ENCODE measurements around the gene TCFL5. TPM values are rescaled to one million over a fixed set of nuclear protein-coding genes. Genes with fewer than 3 reads are reported as not detected.
A peak's percentile ranks its signal among the peaks of the same experiment; 100 is the strongest.

Gene TCFL5
- total and polyA plus RNA-seq, 2 experiments from 2014 or later = 1.7 to 18.5 TPM

- H3K9me2 ChIP-seq (ENCODE audit: insufficient read depth) = no peaks in the 10 kb centered on the region
- no peak for TF ChIP-seq EZH2phosphoT487 (IDR thresholded peaks at IDR 0.05; ENCODE audit: insufficient read depth, low read depth)
- no peak for TF ChIP-seq EZH2 (IDR thresholded peaks at IDR 0.05; ENCODE audit: insufficient read depth, poor library complexity, severe bottlenecking)
- DNase-seq = peak; percentile 22
- no peak overlapping the region for H3K27ac ChIP-seq
- no peak overlapping the region for H2AFZ ChIP-seq
- peaks cover 55% of the 10 kb centered on the region for H3K36me3 ChIP-seq (ENCODE audit: low read depth)
- no peak overlapping the region for H3K4me2 ChIP-seq (ENCODE audit: unreplicated experiment)
- in situ Hi-C loops (cut with MboI) = no loop called here
- H3K4me3 ChIP-seq = no peak overlapping the region
- WGBS, 2 experiments (ENCODE audit: low coverage in 1 of 2, low lambda C conversion rate in 2 of 2, missing lambda C conversion rate in 2 of 2) = 73 to 77% methylated on average over 16 of the region's 16 CpGs
- H3K9ac ChIP-seq = no peak overlapping the region
- H3K27me3 ChIP-seq (replicated peaks; ENCODE audit: insufficient read depth) = no peaks in the 10 kb centered on the region
- H3K79me2 ChIP-seq (ENCODE audit: insufficient read depth) = peaks cover 94% of the 10 kb centered on the region
- H3K9me3 ChIP-seq (ENCODE audit: low read depth) = no peaks in the 10 kb centered on the region
- no peaks in the 10 kb centered on the region for H3K4me1 ChIP-seq (ENCODE audit: insufficient read depth)
- peaks cover 4% of the 10 kb centered on the region for H3F3A ChIP-seq (ENCODE audit: insufficient read depth)
- peaks cover 2% of the 10 kb centered on the region; the same call in 1 of the 2 replicates for H4K20me1 ChIP-seq (ENCODE audit: insufficient read depth)
Observed at GRCh38 chr20:62907384-62908317, 46.0 kb upstream of the TCFL5 start.

- no peaks in the 10 kb centered on the region for H3K9me2 ChIP-seq (ENCODE audit: insufficient read depth)
- H3F3A ChIP-seq (ENCODE audit: insufficient read depth) = peaks cover 9% of the 10 kb centered on the region
- TF ChIP-seq EZH2 (IDR thresholded peaks at IDR 0.05; ENCODE audit: insufficient read depth, poor library complexity, severe bottlenecking) (no peak), EZH2phosphoT487 (IDR thresholded peaks at IDR 0.05; ENCODE audit: insufficient read depth, low read depth) (no peak)
- H3K4me1 ChIP-seq (ENCODE audit: insufficient read depth) = no peaks in the 10 kb centered on the region
- H2AFZ ChIP-seq = no peak overlapping the region
- H3K9me3 ChIP-seq (ENCODE audit: low read depth) = no peaks in the 10 kb centered on the region
- no peak overlapping the region for H3K27ac ChIP-seq
- no peak overlapping the region for H3K9ac ChIP-seq
- no peak for DNase-seq
- H3K79me2 ChIP-seq (ENCODE audit: insufficient read depth) = peaks cover 85% of the 10 kb centered on the region
- H3K4me2 ChIP-seq (ENCODE audit: unreplicated experiment) = no peak overlapping the region
- WGBS, 2 experiments (ENCODE audit: low coverage in 1 of 2, low lambda C conversion rate in 2 of 2, missing lambda C conversion rate in 2 of 2) = 92 to 93% methylated on average over 31 of the region's 31 CpGs
- in situ Hi-C loops (cut with MboI) = no loop called here
- peaks cover 61% of the 10 kb centered on the region for H3K36me3 ChIP-seq (ENCODE audit: low read depth)
- peaks cover 2% of the 10 kb centered on the region; the same call in 1 of the 2 replicates for H4K20me1 ChIP-seq (ENCODE audit: insufficient read depth)
- H3K27me3 ChIP-seq (replicated peaks; ENCODE audit: insufficient read depth) = no peaks in the 10 kb centered on the region
- H3K4me3 ChIP-seq = no peak overlapping the region
Observed at GRCh38 chr20:62906647-62907375, 45.2 kb upstream of the TCFL5 start.

GRCh38 chr20:62906209-62906608 is 44.6 kb upstream of the TCFL5 start:
- Histone ChIP-seq H3K27me3 (replicated peaks; ENCODE audit: insufficient read depth) (no peaks in the 10 kb centered on the region), H2AFZ (no peak overlapping the region), H3F3A (ENCODE audit: insufficient read depth) (peaks cover 15% of the 10 kb centered on the region), H3K4me3 (no peak overlapping the region), H3K9me3 (ENCODE audit: low read depth) (no peaks in the 10 kb centered on the region), H3K4me1 (ENCODE audit: insufficient read depth) (no peaks in the 10 kb centered on the region), H4K20me1 (ENCODE audit: insufficient read depth) (peaks cover 2% of the 10 kb centered on the region; the same call in 1 of the 2 replicates), H3K4me2 (ENCODE audit: unreplicated experiment) (no peak overlapping the region), H3K9me2 (ENCODE audit: insufficient read depth) (no peaks in the 10 kb centered on the region), H3K36me3 (ENCODE audit: low read depth) (peaks cover 67% of the 10 kb centered on the region), H3K27ac (no peak overlapping the region), H3K9ac (no peak overlapping the region), H3K79me2 (ENCODE audit: insufficient read depth) (peaks cover 79% of the 10 kb centered on the region)
- TF ChIP-seq EZH2 (IDR thresholded peaks at IDR 0.05; ENCODE audit: insufficient read depth, poor library complexity, severe bottlenecking) (no peak), EZH2phosphoT487 (IDR thresholded peaks at IDR 0.05; ENCODE audit: insufficient read depth, low read depth) (no peak)
- DNase-seq = no peak
- in situ Hi-C loops (cut with MboI) = no loop called here
- 90 to 91% methylated on average over 16 of the region's 16 CpGs for WGBS, 2 experiments (ENCODE audit: low coverage in 1 of 2, low lambda C conversion rate in 2 of 2, missing lambda C conversion rate in 2 of 2)

- H3K27me3 ChIP-seq (replicated peaks; ENCODE audit: insufficient read depth) = no peaks in the 10 kb centered on the region
- H3K9me2 ChIP-seq (ENCODE audit: insufficient read depth) = no peaks in the 10 kb centered on the region
- no peak overlapping the region for H3K27ac ChIP-seq
- no peak overlapping the region for H3K4me3 ChIP-seq
- no peak for DNase-seq
- 90 to 92% methylated on average over 17 of the region's 17 CpGs for WGBS, 2 experiments (ENCODE audit: low coverage in 1 of 2, low lambda C conversion rate in 2 of 2, missing lambda C conversion rate in 2 of 2)
- H2AFZ ChIP-seq = no peak overlapping the region
- no peak overlapping the region for H3K9ac ChIP-seq
- H3K36me3 ChIP-seq (ENCODE audit: low read depth) = peaks cover 69% of the 10 kb centered on the region
- H3K4me2 ChIP-seq (ENCODE audit: unreplicated experiment) = no peak overlapping the region
- H4K20me1 ChIP-seq (ENCODE audit: insufficient read depth) = peaks cover 2% of the 10 kb centered on the region; the same call in 1 of the 2 replicates
- TF ChIP-seq EZH2 (IDR thresholded peaks at IDR 0.05; ENCODE audit: insufficient read depth, poor library complexity, severe bottlenecking) = no peak
- TF ChIP-seq EZH2phosphoT487 (IDR thresholded peaks at IDR 0.05; ENCODE audit: insufficient read depth, low read depth) = no peak
- peaks cover 21% of the 10 kb centered on the region for H3F3A ChIP-seq (ENCODE audit: insufficient read depth)
- no peaks in the 10 kb centered on the region for H3K9me3 ChIP-seq (ENCODE audit: low read depth)
- H3K79me2 ChIP-seq (ENCODE audit: insufficient read depth) = peaks cover 73% of the 10 kb centered on the region
- in situ Hi-C loops (cut with MboI) = no loop called here
- H3K4me1 ChIP-seq (ENCODE audit: insufficient read depth) = no peaks in the 10 kb centered on the region
Observed at GRCh38 chr20:62905536-62906117, 44.0 kb upstream of the TCFL5 start.

Data from GM23248 (cell line).